Endothelial cell of umbilical vein (primary cell): Measurements from ENCODE around the gene EMC9.

Experiments used
- EZH2 ChIP-seq: IDR thresholded peaks from 2 replicates; pipeline ENCODE4 v1.6.1; 2012; ENCODE audit warnings: borderline replicate concordance, low read depth, mild to moderate bottlenecking, moderate library complexity, low read length, inconsistent platforms; ENCODE audit not compliant: severe bottlenecking
- FOS ChIP-seq: IDR thresholded peaks from 2 replicates; pipeline ENCODE4 v1.6.1; 2011; ENCODE audit warnings: mild to moderate bottlenecking, low read length, moderate library complexity, borderline replicate concordance; ENCODE audit not compliant: insufficient read depth
- GATA2 ChIP-seq: IDR thresholded peaks from 2 replicates; pipeline ENCODE4 v1.7.0; 2011; ENCODE audit warnings: low read depth, mild to moderate bottlenecking, moderate library complexity, mixed read lengths, low read length; ENCODE audit not compliant: insufficient read length, insufficient read depth
- JUN ChIP-seq: IDR thresholded peaks from 2 replicates; pipeline ENCODE4 v1.6.1; 2011; ENCODE audit warnings: borderline replicate concordance, low read depth; ENCODE audit not compliant: insufficient read length, insufficient read depth
- MYC ChIP-seq: IDR thresholded peaks from one replicate; pipeline ENCODE4 v1.6.1; 2011; ENCODE audit warnings: mild to moderate bottlenecking, low read depth, low read length
- POLR2A ChIP-seq: IDR thresholded peaks from 2 replicates; pipeline ENCODE4 v1.6.1; 2012; ENCODE audit warnings: low read depth, mild to moderate bottlenecking, control low read depth, low read length
- POLR2AphosphoS5 ChIP-seq: IDR thresholded peaks from 2 replicates; pipeline ENCODE4 v1.6.1; 2012; ENCODE audit warnings: low read depth, mild to moderate bottlenecking, control low read depth, low read length, moderate library complexity; ENCODE audit not compliant: insufficient read depth
- TF ChIP-seq, protein P1 (sequence below), 2 donors: IDR thresholded peaks; 1 replicate in 1 of 2; 2 replicates in 1 of 2; pipeline ENCODE4 v1.5.1; 2011; ENCODE audit warnings: low read length in 2 of 2, mild to moderate bottlenecking in 2 of 2, moderate library complexity in 2 of 2, control low read depth in 1 of 2, inconsistent platforms in 1 of 2, low read depth in 1 of 2; ENCODE audit not compliant: insufficient read depth in 1 of 2; ENCODE audit errors: extremely low read depth in 1 of 2

DNA sequence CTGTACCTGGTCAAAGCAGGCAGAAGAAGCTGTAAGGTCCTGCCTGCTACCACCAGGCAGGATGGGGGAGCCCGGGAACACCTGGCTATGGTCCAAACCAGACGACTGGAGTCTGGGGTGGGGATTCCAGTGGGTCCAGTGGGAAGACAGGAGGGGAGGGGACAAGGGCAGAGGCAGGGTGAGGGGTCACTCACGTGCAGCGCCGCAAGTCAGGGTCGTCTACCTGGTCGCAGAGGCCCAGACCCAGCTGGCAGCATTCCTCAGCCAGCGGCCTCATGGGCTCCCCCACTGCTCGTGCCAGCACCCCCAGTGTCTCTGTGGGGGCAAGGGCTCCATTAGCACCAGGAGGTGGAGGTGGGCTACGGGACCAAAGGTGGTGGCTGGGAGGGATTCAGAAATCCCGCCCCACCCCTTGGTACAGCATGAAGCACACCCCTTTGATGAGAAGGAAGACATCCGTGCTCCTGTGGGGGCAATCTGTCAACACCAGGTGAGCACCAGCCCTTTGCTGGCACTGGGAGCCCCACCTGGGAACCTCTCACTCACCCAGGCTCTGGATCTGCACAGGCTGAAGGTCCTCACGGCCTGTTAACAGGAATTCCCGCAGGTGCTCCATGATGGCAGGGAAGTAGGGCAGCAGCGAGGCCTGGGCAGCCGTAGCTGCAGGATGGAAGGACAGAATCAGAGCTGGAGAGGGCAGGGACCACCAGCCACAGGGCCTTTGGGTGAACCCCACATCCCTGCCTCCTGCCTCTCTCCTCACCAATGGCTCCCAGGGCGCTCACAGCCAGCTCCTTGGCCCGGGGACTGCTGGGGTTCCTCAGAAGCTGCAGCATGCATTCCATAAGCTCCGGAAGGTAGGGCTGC lies 42.9 kb upstream of the EMC9 start:
- TF ChIP-seq EZH2: no peak
- TF ChIP-seq, protein P1, sequence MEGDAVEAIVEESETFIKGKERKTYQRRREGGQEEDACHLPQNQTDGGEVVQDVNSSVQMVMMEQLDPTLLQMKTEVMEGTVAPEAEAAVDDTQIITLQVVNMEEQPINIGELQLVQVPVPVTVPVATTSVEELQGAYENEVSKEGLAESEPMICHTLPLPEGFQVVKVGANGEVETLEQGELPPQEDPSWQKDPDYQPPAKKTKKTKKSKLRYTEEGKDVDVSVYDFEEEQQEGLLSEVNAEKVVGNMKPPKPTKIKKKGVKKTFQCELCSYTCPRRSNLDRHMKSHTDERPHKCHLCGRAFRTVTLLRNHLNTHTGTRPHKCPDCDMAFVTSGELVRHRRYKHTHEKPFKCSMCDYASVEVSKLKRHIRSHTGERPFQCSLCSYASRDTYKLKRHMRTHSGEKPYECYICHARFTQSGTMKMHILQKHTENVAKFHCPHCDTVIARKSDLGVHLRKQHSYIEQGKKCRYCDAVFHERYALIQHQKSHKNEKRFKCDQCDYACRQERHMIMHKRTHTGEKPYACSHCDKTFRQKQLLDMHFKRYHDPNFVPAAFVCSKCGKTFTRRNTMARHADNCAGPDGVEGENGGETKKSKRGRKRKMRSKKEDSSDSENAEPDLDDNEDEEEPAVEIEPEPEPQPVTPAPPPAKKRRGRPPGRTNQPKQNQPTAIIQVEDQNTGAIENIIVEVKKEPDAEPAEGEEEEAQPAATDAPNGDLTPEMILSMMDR (IDR thresholded peaks at IDR 0.05; ENCODE audit: extremely low read depth in 1 of 2, insufficient read depth in 1 of 2, low read depth in 1 of 2, low read length in 2 of 2): no peak
- no peak for TF ChIP-seq POLR2A
- no peak for TF ChIP-seq GATA2
- TF ChIP-seq POLR2AphosphoS5: no peak
- no peak for TF ChIP-seq FOS
- no peak for TF ChIP-seq JUN
- no peak for TF ChIP-seq MYC
